ENCODE results near the gene MTMR3. TPM values are rescaled to one million over a fixed set of nuclear protein-coding genes. Genes with fewer than 3 reads are reported as not detected.
A peak's percentile ranks its signal among the peaks of the same experiment; 100 is the strongest.

MTMR3 gene
- total RNA-seq, 1 donor: 36.9 TPM

DNA sequence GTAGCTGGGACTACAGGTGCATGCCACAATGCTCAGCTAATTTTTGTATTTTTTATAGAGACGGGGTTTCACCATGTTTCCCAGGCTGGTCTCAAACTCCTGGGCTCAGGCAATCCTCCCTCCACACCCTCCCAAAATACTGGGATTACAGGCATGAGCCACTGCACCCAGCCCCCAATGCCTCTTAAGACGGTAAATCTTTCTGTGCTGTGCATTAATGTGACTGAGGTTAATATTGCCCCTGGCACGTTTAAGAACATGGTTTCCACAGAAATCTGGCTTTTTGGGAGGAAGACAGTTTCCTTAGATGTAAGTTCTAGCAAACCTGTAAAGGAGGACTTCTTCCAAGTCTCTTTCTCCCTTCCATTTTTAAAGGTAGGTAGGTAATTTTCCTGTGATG is 191.2 kb downstream of the MTMR3 start:
- no peaks in the 10 kb centered on the region for H3K79me2 ChIP-seq (ENCODE audit: insufficient read depth, low read length)
- H3K9me3 ChIP-seq (ENCODE audit: low read depth, low read length): no peaks in the 10 kb centered on the region
- H3K36me3 ChIP-seq (ENCODE audit: insufficient read depth, low read length): no peaks in the 10 kb centered on the region
- H3K4me2 ChIP-seq (ENCODE audit: insufficient read depth, low read length): no peak overlapping the region
- no peaks in the 10 kb centered on the region for H4K20me1 ChIP-seq (ENCODE audit: insufficient read depth, low read length)
- TF ChIP-seq, protein P1, sequence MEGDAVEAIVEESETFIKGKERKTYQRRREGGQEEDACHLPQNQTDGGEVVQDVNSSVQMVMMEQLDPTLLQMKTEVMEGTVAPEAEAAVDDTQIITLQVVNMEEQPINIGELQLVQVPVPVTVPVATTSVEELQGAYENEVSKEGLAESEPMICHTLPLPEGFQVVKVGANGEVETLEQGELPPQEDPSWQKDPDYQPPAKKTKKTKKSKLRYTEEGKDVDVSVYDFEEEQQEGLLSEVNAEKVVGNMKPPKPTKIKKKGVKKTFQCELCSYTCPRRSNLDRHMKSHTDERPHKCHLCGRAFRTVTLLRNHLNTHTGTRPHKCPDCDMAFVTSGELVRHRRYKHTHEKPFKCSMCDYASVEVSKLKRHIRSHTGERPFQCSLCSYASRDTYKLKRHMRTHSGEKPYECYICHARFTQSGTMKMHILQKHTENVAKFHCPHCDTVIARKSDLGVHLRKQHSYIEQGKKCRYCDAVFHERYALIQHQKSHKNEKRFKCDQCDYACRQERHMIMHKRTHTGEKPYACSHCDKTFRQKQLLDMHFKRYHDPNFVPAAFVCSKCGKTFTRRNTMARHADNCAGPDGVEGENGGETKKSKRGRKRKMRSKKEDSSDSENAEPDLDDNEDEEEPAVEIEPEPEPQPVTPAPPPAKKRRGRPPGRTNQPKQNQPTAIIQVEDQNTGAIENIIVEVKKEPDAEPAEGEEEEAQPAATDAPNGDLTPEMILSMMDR (IDR thresholded peaks at IDR 0.05; ENCODE audit: extremely low read depth, low read depth, low read length): no peak
- H3K4me1 ChIP-seq (ENCODE audit: insufficient read depth, low read length): no peaks in the 10 kb centered on the region
- peaks cover 46% of the 10 kb centered on the region for H3K27me3 ChIP-seq (ENCODE audit: insufficient read depth, low read length)
- no peak overlapping the region for H3K4me3 ChIP-seq (ENCODE audit: insufficient read depth, low read length)
- no peak overlapping the region for H2AFZ ChIP-seq (ENCODE audit: low read length)
- no peak overlapping the region for H3K27ac ChIP-seq (ENCODE audit: low read depth, low read length)
- no peak for DNase-seq (ENCODE audit: insufficient read length, low spot score, missing footprints)

DNA sequence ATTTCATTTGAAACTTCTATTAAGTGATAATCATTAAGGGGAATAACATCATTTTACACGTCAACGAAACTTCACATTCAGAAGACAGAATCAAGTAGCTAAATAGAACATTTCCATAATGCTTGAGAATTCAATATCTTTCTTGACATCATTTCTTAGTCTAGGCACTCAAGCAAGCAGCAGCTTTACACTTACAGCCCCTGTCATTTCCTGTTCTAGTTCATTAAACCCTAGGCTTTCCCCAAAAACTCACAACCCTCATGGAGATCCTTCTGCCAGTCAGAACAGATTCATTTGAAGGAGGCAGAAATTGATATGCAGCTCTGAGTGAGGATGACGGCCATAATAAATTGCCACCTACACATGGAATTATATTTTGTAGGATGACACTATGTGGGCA is 192.0 kb downstream of the MTMR3 start:
- Histone ChIP-seq H3K27ac (ENCODE audit: low read depth, low read length) (no peak overlapping the region), H4K20me1 (ENCODE audit: insufficient read depth, low read length) (no peaks in the 10 kb centered on the region), H3K27me3 (ENCODE audit: insufficient read depth, low read length) (peaks cover 43% of the 10 kb centered on the region), H2AFZ (ENCODE audit: low read length) (no peak overlapping the region), H3K4me3 (ENCODE audit: insufficient read depth, low read length) (no peak overlapping the region), H3K4me1 (ENCODE audit: insufficient read depth, low read length) (no peaks in the 10 kb centered on the region), H3K79me2 (ENCODE audit: insufficient read depth, low read length) (no peaks in the 10 kb centered on the region), H3K9me3 (ENCODE audit: low read depth, low read length) (no peaks in the 10 kb centered on the region), H3K4me2 (ENCODE audit: insufficient read depth, low read length) (no peak overlapping the region), H3K36me3 (ENCODE audit: insufficient read depth, low read length) (no peaks in the 10 kb centered on the region)
- DNase-seq (ENCODE audit: insufficient read length, low spot score, missing footprints): no peak
- TF ChIP-seq, protein P1 (IDR thresholded peaks at IDR 0.05; ENCODE audit: extremely low read depth, low read depth, low read length): no peak

DNA sequence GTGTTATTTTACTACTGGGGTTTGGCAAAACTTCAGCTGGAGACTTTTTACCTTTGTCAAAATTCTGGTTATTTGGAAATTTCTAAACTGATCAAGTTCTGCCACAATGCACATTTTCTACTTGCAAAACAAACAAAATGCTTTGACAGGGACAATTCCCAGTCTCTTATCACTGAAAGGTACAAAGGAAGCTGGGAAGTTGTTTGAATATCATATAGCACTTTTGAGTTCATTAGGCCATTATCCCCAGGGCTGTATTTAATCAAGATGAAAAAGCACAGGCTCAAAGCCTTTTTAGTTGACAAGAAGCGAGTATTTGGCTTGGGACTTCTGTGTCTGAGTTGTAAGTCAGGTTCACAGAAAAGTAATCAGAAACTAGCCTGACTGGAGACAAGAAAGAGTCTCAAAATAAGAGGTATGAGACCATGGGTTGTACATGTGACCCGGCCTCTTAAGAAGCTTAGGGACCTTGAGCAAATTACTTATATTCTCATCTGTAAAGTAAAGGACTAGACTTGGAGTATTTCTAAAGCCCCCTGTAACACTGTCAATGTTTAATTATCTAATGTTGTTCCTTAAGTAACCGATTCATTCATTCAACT is 194.4 kb downstream of the MTMR3 start:
- H3K27me3 ChIP-seq (ENCODE audit: insufficient read depth, low read length): peaks cover 43% of the 10 kb centered on the region
- no peaks in the 10 kb centered on the region for H3K9me3 ChIP-seq (ENCODE audit: low read depth, low read length)
- no peak for DNase-seq (ENCODE audit: insufficient read length, low spot score, missing footprints)
- H3K27ac ChIP-seq (ENCODE audit: low read depth, low read length): no peak overlapping the region
- no peak overlapping the region for H3K4me3 ChIP-seq (ENCODE audit: insufficient read depth, low read length)
- no peak overlapping the region for H2AFZ ChIP-seq (ENCODE audit: low read length)
- no peaks in the 10 kb centered on the region for H3K4me1 ChIP-seq (ENCODE audit: insufficient read depth, low read length)
- H3K79me2 ChIP-seq (ENCODE audit: insufficient read depth, low read length): no peaks in the 10 kb centered on the region
- H3K36me3 ChIP-seq (ENCODE audit: insufficient read depth, low read length): no peaks in the 10 kb centered on the region
- H4K20me1 ChIP-seq (ENCODE audit: insufficient read depth, low read length): no peaks in the 10 kb centered on the region
- H3K4me2 ChIP-seq (ENCODE audit: insufficient read depth, low read length): no peak overlapping the region
- TF ChIP-seq, protein P1 (IDR thresholded peaks at IDR 0.05; ENCODE audit: extremely low read depth, low read depth, low read length): no peak

DNA sequence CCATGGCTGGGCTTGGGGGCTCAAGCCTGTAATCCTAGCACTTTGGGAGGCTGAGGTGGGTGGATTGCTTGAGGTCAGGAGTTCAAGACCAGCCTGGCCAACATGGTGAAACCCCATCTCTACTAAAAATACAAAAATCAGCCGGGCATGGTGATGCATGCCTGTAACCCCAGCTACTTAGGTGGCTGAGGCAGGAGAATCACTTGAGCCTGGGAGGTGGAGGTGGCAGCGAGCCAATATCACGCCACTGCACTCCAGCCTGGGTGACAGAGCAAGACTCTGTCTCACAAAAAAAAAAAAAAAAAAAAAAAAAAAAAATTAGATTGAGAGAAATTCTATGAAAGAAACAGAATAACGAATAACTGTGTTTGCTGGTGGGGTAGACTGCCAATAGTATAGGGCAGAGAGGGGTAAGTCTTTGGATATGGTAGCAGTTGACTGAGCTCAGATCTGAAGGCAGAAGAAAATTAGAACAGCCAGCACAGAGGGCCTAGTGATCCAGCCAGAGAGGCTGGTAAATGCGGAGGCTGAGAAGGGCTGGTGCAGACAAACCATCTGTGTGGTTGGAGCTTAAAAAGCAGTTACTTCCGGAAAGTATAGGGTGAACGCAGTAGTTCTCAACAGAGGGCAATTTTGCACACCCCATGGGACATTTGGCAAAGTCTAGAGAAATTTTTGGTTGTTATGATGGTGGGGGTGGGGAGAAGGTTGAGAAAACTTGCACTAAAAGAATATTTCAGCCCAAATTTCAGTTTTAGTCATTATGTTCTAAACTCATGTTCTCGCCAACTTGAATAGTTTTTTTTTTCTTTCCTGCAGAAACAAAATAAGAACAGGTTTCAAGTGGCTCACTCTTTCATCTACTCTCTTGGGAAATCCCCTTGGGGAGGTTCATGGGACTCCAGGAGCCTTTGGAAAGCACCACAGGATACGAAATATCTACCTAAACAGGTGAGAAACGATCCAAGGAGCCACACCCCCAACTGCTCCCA is 195.6 kb downstream of the MTMR3 start:
- Histone ChIP-seq H3K4me3 (ENCODE audit: insufficient read depth, low read length) (no peak overlapping the region), H4K20me1 (ENCODE audit: insufficient read depth, low read length) (no peaks in the 10 kb centered on the region), H2AFZ (ENCODE audit: low read length) (peak overlapping the region; percentile 41), H3K4me2 (ENCODE audit: insufficient read depth, low read length) (no peak overlapping the region), H3K79me2 (ENCODE audit: insufficient read depth, low read length) (no peaks in the 10 kb centered on the region), H3K27ac (ENCODE audit: low read depth, low read length) (no peak overlapping the region), H3K27me3 (ENCODE audit: insufficient read depth, low read length) (peaks cover 40% of the 10 kb centered on the region), H3K4me1 (ENCODE audit: insufficient read depth, low read length) (no peaks in the 10 kb centered on the region), H3K9me3 (ENCODE audit: low read depth, low read length) (no peaks in the 10 kb centered on the region), H3K36me3 (ENCODE audit: insufficient read depth, low read length) (no peaks in the 10 kb centered on the region)
- DNase-seq (ENCODE audit: insufficient read length, low spot score, missing footprints): no peak
- TF ChIP-seq, protein P1 (IDR thresholded peaks at IDR 0.05; ENCODE audit: extremely low read depth, low read depth, low read length): no peak

Measured in osteoblast (primary cell).